ENCODE results near the gene ENPP1. TPM values are rescaled to one million over a fixed set of nuclear protein-coding genes. Genes with fewer than 3 reads are reported as not detected.

Gene ENPP1
- polyA plus RNA-seq, 1 of the 3 experiments (the other 2 are of a cell fraction): not detected

DNA sequence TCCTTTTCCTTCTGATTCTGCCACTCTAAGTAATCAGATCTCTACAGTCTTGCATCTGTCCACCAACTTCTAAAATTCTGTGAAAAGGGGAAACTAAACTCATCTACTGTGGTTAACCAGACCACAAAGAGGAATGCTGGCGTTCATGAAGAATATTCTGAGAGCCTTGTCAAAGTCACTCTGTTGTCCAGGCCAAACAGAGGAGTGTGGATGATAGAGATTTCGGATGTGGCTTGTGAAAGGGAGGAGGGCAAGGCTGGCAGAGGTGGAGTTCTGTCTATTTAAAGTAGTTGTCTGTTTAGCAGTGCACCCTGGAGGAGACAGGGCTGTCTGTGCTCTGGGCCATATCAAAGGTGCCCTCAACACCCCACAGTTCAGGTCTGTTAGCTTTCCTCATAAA lies 109.5 kb downstream of the ENPP1 start:
- no peak for DNase-seq
- WGBS (ENCODE audit: low lambda C conversion rate): 21% methylated on average over 2 of the region's 2 CpGs
- H3K4me1 ChIP-seq (ENCODE audit: control insufficient read depth in 1 of 2, insufficient read depth in 2 of 2, low read depth in 1 of 2, low read length in 1 of 2): no peaks in the 10 kb centered on the region
- H3K4me2 ChIP-seq: no peak overlapping the region
- TF ChIP-seq SMC3 (IDR thresholded peaks at IDR 0.05; ENCODE audit: low read depth, low read length) (no peak), TEAD4 (IDR thresholded peaks at IDR 0.05; ENCODE audit: borderline replicate concordance, insufficient read depth) (no peak), CHD2 (IDR thresholded peaks at IDR 0.05; ENCODE audit: low read length, partially characterized antibody) (no peak), YY1 (IDR thresholded peaks at IDR 0.05; ENCODE audit: low read depth) (no peak), SIN3A (IDR thresholded peaks at IDR 0.05; ENCODE audit: borderline replicate concordance, low read depth, low read length) (no peak), MEF2A (IDR thresholded peaks at IDR 0.05; ENCODE audit: borderline replicate concordance, low read depth) (no peak), JUND (IDR thresholded peaks at IDR 0.05) (no peak), GABPA (IDR thresholded peaks at IDR 0.05; ENCODE audit: low read depth) (no peak), NRF1 (IDR thresholded peaks at IDR 0.05; ENCODE audit: low read depth, low read length) (no peak), TCF12 (IDR thresholded peaks at IDR 0.05) (no peak), NFIC (IDR thresholded peaks at IDR 0.05; ENCODE audit: borderline replicate concordance) (no peak), ELF1 (IDR thresholded peaks at IDR 0.05) (no peak), CTCF (IDR thresholded peaks at IDR 0.05) (no peak), RAD21 (IDR thresholded peaks at IDR 0.05; ENCODE audit: low read length) (no peak), RFX5 (IDR thresholded peaks at IDR 0.05; ENCODE audit: low read length) (no peak), FOXJ3 (CRISPR knock-in tag; IDR thresholded peaks at IDR 0.05) (no peak), POLR2AphosphoS5 (IDR thresholded peaks at IDR 0.05; ENCODE audit: low read depth, low read length) (no peak)
- TF ChIP-seq, protein P1, sequence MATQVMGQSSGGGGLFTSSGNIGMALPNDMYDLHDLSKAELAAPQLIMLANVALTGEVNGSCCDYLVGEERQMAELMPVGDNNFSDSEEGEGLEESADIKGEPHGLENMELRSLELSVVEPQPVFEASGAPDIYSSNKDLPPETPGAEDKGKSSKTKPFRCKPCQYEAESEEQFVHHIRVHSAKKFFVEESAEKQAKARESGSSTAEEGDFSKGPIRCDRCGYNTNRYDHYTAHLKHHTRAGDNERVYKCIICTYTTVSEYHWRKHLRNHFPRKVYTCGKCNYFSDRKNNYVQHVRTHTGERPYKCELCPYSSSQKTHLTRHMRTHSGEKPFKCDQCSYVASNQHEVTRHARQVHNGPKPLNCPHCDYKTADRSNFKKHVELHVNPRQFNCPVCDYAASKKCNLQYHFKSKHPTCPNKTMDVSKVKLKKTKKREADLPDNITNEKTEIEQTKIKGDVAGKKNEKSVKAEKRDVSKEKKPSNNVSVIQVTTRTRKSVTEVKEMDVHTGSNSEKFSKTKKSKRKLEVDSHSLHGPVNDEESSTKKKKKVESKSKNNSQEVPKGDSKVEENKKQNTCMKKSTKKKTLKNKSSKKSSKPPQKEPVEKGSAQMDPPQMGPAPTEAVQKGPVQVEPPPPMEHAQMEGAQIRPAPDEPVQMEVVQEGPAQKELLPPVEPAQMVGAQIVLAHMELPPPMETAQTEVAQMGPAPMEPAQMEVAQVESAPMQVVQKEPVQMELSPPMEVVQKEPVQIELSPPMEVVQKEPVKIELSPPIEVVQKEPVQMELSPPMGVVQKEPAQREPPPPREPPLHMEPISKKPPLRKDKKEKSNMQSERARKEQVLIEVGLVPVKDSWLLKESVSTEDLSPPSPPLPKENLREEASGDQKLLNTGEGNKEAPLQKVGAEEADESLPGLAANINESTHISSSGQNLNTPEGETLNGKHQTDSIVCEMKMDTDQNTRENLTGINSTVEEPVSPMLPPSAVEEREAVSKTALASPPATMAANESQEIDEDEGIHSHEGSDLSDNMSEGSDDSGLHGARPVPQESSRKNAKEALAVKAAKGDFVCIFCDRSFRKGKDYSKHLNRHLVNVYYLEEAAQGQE (IDR thresholded peaks at IDR 0.05; ENCODE audit: low read depth, low read length): no peak
- TF ChIP-seq, protein P2, sequence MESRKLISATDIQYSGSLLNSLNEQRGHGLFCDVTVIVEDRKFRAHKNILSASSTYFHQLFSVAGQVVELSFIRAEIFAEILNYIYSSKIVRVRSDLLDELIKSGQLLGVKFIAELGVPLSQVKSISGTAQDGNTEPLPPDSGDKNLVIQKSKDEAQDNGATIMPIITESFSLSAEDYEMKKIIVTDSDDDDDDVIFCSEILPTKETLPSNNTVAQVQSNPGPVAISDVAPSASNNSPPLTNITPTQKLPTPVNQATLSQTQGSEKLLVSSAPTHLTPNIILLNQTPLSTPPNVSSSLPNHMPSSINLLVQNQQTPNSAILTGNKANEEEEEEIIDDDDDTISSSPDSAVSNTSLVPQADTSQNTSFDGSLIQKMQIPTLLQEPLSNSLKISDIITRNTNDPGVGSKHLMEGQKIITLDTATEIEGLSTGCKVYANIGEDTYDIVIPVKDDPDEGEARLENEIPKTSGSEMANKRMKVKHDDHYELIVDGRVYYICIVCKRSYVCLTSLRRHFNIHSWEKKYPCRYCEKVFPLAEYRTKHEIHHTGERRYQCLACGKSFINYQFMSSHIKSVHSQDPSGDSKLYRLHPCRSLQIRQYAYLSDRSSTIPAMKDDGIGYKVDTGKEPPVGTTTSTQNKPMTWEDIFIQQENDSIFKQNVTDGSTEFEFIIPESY (IDR thresholded peaks at IDR 0.05; ENCODE audit: borderline replicate concordance, low read depth): no peak
- TF ChIP-seq, protein P3, sequence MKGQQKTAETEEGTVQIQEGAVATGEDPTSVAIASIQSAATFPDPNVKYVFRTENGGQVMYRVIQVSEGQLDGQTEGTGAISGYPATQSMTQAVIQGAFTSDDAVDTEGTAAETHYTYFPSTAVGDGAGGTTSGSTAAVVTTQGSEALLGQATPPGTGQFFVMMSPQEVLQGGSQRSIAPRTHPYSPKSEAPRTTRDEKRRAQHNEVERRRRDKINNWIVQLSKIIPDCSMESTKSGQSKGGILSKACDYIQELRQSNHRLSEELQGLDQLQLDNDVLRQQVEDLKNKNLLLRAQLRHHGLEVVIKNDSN (IDR thresholded peaks at IDR 0.05; ENCODE audit: borderline replicate concordance, low read depth): no peak
- H2AFZ ChIP-seq (ENCODE audit: low read depth): no peak overlapping the region; the same call in 1 of the 2 replicates
- no peak overlapping the region for H3K4me3 ChIP-seq (ENCODE audit: low read depth in 2 of 2, low read length in 1 of 2)
- ChIA-PET POLR2A (no interaction called here), CTCF (interaction anchor here (1.1 kb wide), 1 partner anchor 9 kb away, joined by 4 read pairs; no protein-coding TSS in a partner anchor)
- peaks cover 15% of the 10 kb centered on the region for H3K27me3 ChIP-seq (ENCODE audit: insufficient read depth)
- no peaks in the 10 kb centered on the region for H4K20me1 ChIP-seq (ENCODE audit: insufficient read depth)
- no peak overlapping the region for H3K27ac ChIP-seq (ENCODE audit: low read depth in 2 of 2, low read length in 1 of 2)
- H3F3A ChIP-seq (replicated peaks; ENCODE audit: insufficient read depth): no peaks in the 10 kb centered on the region
- no peaks in the 10 kb centered on the region for H3K9me3 ChIP-seq
- no peaks in the 10 kb centered on the region for H3K9me2 ChIP-seq
- H3K36me3 ChIP-seq (replicated peaks in 1 of 2; ENCODE audit: control insufficient read depth in 1 of 2, insufficient read depth in 2 of 2, low read length in 1 of 2): no peaks in the 10 kb centered on the region
- no peak overlapping the region for H3K9ac ChIP-seq
- H3K79me2 ChIP-seq (ENCODE audit: insufficient read depth): no peaks in the 10 kb centered on the region

All from SK-N-SH (cell line).